ENCODE data around the gene AGAP4. TPM values are rescaled to one million over a fixed set of nuclear protein-coding genes. Genes with fewer than 3 reads are reported as not detected.

The AGAP4 gene
- total RNA-seq, 2 donors from 2014 or later = 25.8 to 47.9 TPM

Other genes starting within 250 kb of the AGAP4 start
- 10 to 100 TPM; 23.5 to 24.7 TPM for gene ZFAND4, start 174.7 kb downstream of the AGAP4 start, total RNA-seq
- 10 to 100 TPM; 24.4 to 39.4 TPM for gene WASHC2C, start 120.2 kb downstream of the AGAP4 start, total RNA-seq
- 10 to 100 TPM; 71.6 to 80.1 TPM for gene TIMM23, start 125.0 kb upstream of the AGAP4 start, total RNA-seq
- 100 to 1,000 TPM; 101 to 129 TPM for gene NCOA4, start 183.1 kb upstream of the AGAP4 start, total RNA-seq
- not detected for gene MSMB, start 198.8 kb upstream of the AGAP4 start, total RNA-seq

Measured in natural killer cell treated with Interleukin-12 subunit alpha and Interleukin-12 subunit beta and Interleukin-15 and Interleukin-18, amount 100 ng/mL, for 72 hours (primary cell).